Neural cell (in vitro differentiated cells): ENCODE data around the gene LRRTM2. TPM values are rescaled to one million over a fixed set of nuclear protein-coding genes. Genes with fewer than 3 reads are reported as not detected.

Source experiments
- polyA plus RNA-seq: library from polyadenylated mRNA; depleted of rRNA; stranded (reverse); fragments of >200 nt; gene quantifications from 2 replicates; pipeline ENCODE4 v1.2.3, GENCODE V29; 2014

The LRRTM2 gene
- polyA plus RNA-seq, 1 donor from 2014 or later: 5.9 TPM

Other genes with a start within 250 kb of the LRRTM2 start
- 87.9 and 95.9 TPM in 2 replicates for gene CTNNA1, start 121.9 kb downstream of the LRRTM2 start, polyA plus RNA-seq